PC-3 (cell line): ENCODE data around the gene TPK1. TPM values are rescaled to one million over a fixed set of nuclear protein-coding genes. Genes with fewer than 3 reads are reported as not detected.
"Not testable (repeated sequence)": the region's sequence is repeated elsewhere in the genome, so short reads cannot be mapped to it uniquely, and the experiment has no call there.

Experiments used
- ATAC-seq: fragments of 200-7000 bp; cut with Tn5 transposase; 2 replicates; pipeline ENCODE4 v1.9.1; 2020; ENCODE audit warnings: mild to moderate bottlenecking, moderate library complexity
- BruUV-seq: library from RNA; stranded (reverse); fragments of 400-500 nt; replicated peaks from 2 replicates; lab custom pipeline; 2021; lab: Mats Ljungman, UMichigan
- CTCF ChIA-PET: fragments of 300-600 bp; sonication (Branson Sonifier 250); formaldehyde crosslinking; loops from one replicate; lab custom pipeline; 2022; ENCODE audit warnings: antibody characterized with exemption; lab: Charles Lee
- POLR2A ChIA-PET: fragments of 300-600 bp; sonication (Branson Sonifier 250); formaldehyde crosslinking; loops from one replicate; lab custom pipeline; 2022; ENCODE audit warnings: antibody characterized with exemption; ENCODE audit not compliant: unreplicated experiment; lab: Charles Lee
- DNase-seq: peaks from one replicate; pipeline ENCODE4 v3.0.0-alpha.2; 2015
- H2AFZ ChIP-seq: fragments of 300-600 bp; sonication (generic); 2 replicates; pipeline ENCODE4 v1.6.0; 2016; ENCODE audit warnings: antibody characterized with exemption, low read length
- H3F3A ChIP-seq: fragments of 300-600 bp; sonication (generic); one replicate; pipeline ENCODE4 v1.6.0; 2017; ENCODE audit warnings: antibody characterized with exemption, low read length, control low read depth, mild to moderate bottlenecking; ENCODE audit not compliant: unreplicated experiment
- H3K27ac ChIP-seq: fragments of 300-600 bp; sonication (generic); 2 replicates; pipeline ENCODE4 v1.5.1; 2016; ENCODE audit warnings: mild to moderate bottlenecking, low read length
- H3K27me3 ChIP-seq: fragments of 300-600 bp; sonication (generic); 2 replicates; pipeline ENCODE4 v1.6.1; 2016; ENCODE audit warnings: low read length, mixed read lengths
- H3K36me3 ChIP-seq: fragments of 300-600 bp; sonication (generic); 2 replicates; pipeline ENCODE4 v1.6.1; 2016; ENCODE audit warnings: low read depth, mixed run types, low read length, mixed read lengths
- H3K4me1 ChIP-seq: fragments of 300-600 bp; sonication (generic); 2 replicates; pipeline ENCODE4 v1.5.1; 2016; ENCODE audit warnings: low read length; ENCODE audit not compliant: insufficient read depth
- H3K4me2 ChIP-seq: fragments of 300-600 bp; sonication (generic); 2 replicates; pipeline ENCODE4 v1.6.0; 2016; ENCODE audit warnings: low read length
- H3K4me3 ChIP-seq: fragments of 300-600 bp; sonication (generic); 2 replicates; pipeline ENCODE4 v1.5.1; 2016; ENCODE audit warnings: mild to moderate bottlenecking, low read length, mixed read lengths
- H3K79me2 ChIP-seq: fragments of 300-600 bp; sonication (generic); 2 replicates; pipeline ENCODE4 v1.6.1; 2017; ENCODE audit warnings: low read length, mixed read lengths
- H3K9ac ChIP-seq: fragments of 300-600 bp; sonication (generic); 2 replicates; pipeline ENCODE4 v1.6.0; 2016; ENCODE audit warnings: mild to moderate bottlenecking, low read length
- H3K9me2 ChIP-seq: fragments of 300-600 bp; sonication (generic); replicated peaks from 2 replicates; pipeline ENCODE4 v1.6.1; 2016; ENCODE audit warnings: mixed run types, low read length, mixed read lengths
- H3K9me3 ChIP-seq: fragments of 300-600 bp; sonication (generic); 2 replicates; pipeline ENCODE4 v1.6.1; 2016; ENCODE audit warnings: low read length, mixed read lengths
- H4K20me1 ChIP-seq: fragments of 300-600 bp; sonication (generic); 2 replicates; pipeline ENCODE4 v1.6.1; 2016; ENCODE audit warnings: low read length, mixed read lengths
- CTCF ChIP-seq: fragments of 300-600 bp; sonication (generic); conservative IDR thresholded peaks from 2 replicates; pipeline ENCODE4 v1.5.1; 2017; ENCODE audit warnings: antibody characterized with exemption, low read depth, mild to moderate bottlenecking, low read length
- EZH2 ChIP-seq: fragments of 300-600 bp; sonication (generic); IDR thresholded peaks from one replicate; pipeline ENCODE4 v1.6.1; 2017; ENCODE audit warnings: antibody characterized with exemption, mild to moderate bottlenecking, low read length; ENCODE audit not compliant: unreplicated experiment
- EZH2phosphoT487 ChIP-seq: fragments of 300-600 bp; sonication (generic); IDR thresholded peaks from 2 replicates; pipeline ENCODE4 v1.6.1; 2018; ENCODE audit warnings: mild to moderate bottlenecking, antibody characterized with exemption, low read length, borderline replicate concordance
- intact Hi-C: fragments of 100-400 bp; cut with micrococcal nuclease; formaldehyde crosslinking; loops from 2 replicates; pipeline ENCODE4 v1.9.0; 2023
- total RNA-seq: library from RNA; depleted of rRNA; stranded (reverse); fragments of >200 nt; gene quantifications from 2 replicates; pipeline ENCODE4 v1.2.3, GENCODE V29; 2014

Gene TPK1
- total RNA-seq, 1 experiment from 2014 or later, result 4.5 TPM

GRCh38 chr7:144428431-144428830, 407.4 kb downstream of the TPK1 start:
- H3K27ac ChIP-seq, result no peak overlapping the region
- DNase-seq (no peak), ATAC-seq (no peak)
- H3K4me3 ChIP-seq, result no peak overlapping the region
- H3K9ac ChIP-seq, result no peak overlapping the region
- no peaks in the 10 kb centered on the region for H4K20me1 ChIP-seq
- no peak overlapping the region for H2AFZ ChIP-seq
- no peak overlapping the region for H3K4me2 ChIP-seq
- intact Hi-C loops, result no loop called here
- POLR2A ChIA-PET, result no interaction called here
- H3K4me1 ChIP-seq, result no peaks in the 10 kb centered on the region
- H3K9me3 ChIP-seq, result 0 out of 2 replicates have a peak, but pooled peaks cover 5% of the 10 kb centered on the region
- H3K79me2 ChIP-seq, result no peaks in the 10 kb centered on the region
- H3K9me2 ChIP-seq, result no peaks in the 10 kb centered on the region
- no TSS peak for BruUV-seq
- H3K36me3 ChIP-seq, result no peaks in the 10 kb centered on the region
- CTCF ChIA-PET, result no interaction called here
- TF ChIP-seq CTCF, result no peak
- TF ChIP-seq EZH2phosphoT487, result no peak
- no peak for TF ChIP-seq EZH2
- no peaks in the 10 kb centered on the region for H3K27me3 ChIP-seq
- no peaks in the 10 kb centered on the region for H3F3A ChIP-seq

- H3K27me3 ChIP-seq, H3K36me3 ChIP-seq, H3K4me1 ChIP-seq, H3K9ac ChIP-seq, H3K9me2 ChIP-seq, H3F3A ChIP-seq, intact Hi-C loops, DNase-seq, H3K79me2 ChIP-seq, POLR2A ChIA-PET, CTCF ChIA-PET, H4K20me1 ChIP-seq, BruUV-seq, H3K4me2 ChIP-seq, ATAC-seq, H3K27ac ChIP-seq, H3K4me3 ChIP-seq, H2AFZ ChIP-seq, H3K9me3 ChIP-seq: not testable (repeated sequence)
These were observed 408.3 kb downstream of the TPK1 start for GRCh38 chr7:144427539-144427938.

- BruUV-seq, H3K27ac ChIP-seq, H3K9ac ChIP-seq, H3K79me2 ChIP-seq, ATAC-seq, H3K4me3 ChIP-seq, H3K9me2 ChIP-seq, H3K36me3 ChIP-seq, H3K4me1 ChIP-seq, H4K20me1 ChIP-seq, H3K9me3 ChIP-seq, intact Hi-C loops, H3F3A ChIP-seq, H2AFZ ChIP-seq, H3K4me2 ChIP-seq, CTCF ChIA-PET, POLR2A ChIA-PET, H3K27me3 ChIP-seq: not testable (repeated sequence)
- DNase-seq, result peak; percentile 48
These were observed 416.9 kb downstream of the TPK1 start for GRCh38 chr7:144418931-144419330.

- no peaks in the 10 kb centered on the region for H3K4me1 ChIP-seq
- BruUV-seq, result no TSS peak
- DNase-seq (no peak), ATAC-seq (no peak)
- no peaks in the 10 kb centered on the region for H3K36me3 ChIP-seq
- no peaks in the 10 kb centered on the region for H3K79me2 ChIP-seq
- CTCF ChIA-PET, result no interaction called here
- no peak overlapping the region for H2AFZ ChIP-seq
- no peak overlapping the region for H3K4me2 ChIP-seq
- H3K9me2 ChIP-seq, result no peaks in the 10 kb centered on the region
- POLR2A ChIA-PET, result no interaction called here
- no peak overlapping the region for H3K9ac ChIP-seq
- TF ChIP-seq CTCF, result no peak
- TF ChIP-seq EZH2phosphoT487, result no peak
- no peak for TF ChIP-seq EZH2
- H3K9me3 ChIP-seq, result no peaks in the 10 kb centered on the region
- no peaks in the 10 kb centered on the region for H4K20me1 ChIP-seq
- H3F3A ChIP-seq, result no peaks in the 10 kb centered on the region
- no peak overlapping the region for H3K4me3 ChIP-seq
- no peak overlapping the region for H3K27ac ChIP-seq
- peaks cover 8% of the 10 kb centered on the region; the same call in 1 of the 2 replicates for H3K27me3 ChIP-seq
- intact Hi-C loops, result no loop called here
These were observed 419.5 kb downstream of the TPK1 start for GRCh38 chr7:144416341-144416740.
